CD4-positive, alpha-beta T cell (primary cell): Measurements from ENCODE around the gene STK32B. TPM values are rescaled to one million over a fixed set of nuclear protein-coding genes. Genes with fewer than 3 reads are reported as not detected.
"Not testable (repeated sequence)": the region's sequence is repeated elsewhere in the genome, so short reads cannot be mapped to it uniquely, and the experiment has no call there.

Source experiments
- ATAC-seq: fragments of 200-7000 bp; cut with Tn5 transposase; one replicate; pipeline ENCODE4 v1.10.0; 2022; ENCODE audit warnings: mild to moderate bottlenecking; ENCODE audit not compliant: poor library complexity
- CTCF ChIA-PET: fragments of 350-600 bp; sonication (Branson Sonifier 250); formaldehyde crosslinking; loops from one replicate; lab custom pipeline; 2021; ENCODE audit warnings: antibody characterized with exemption, inconsistent platforms; lab: Charles Lee
- POLR2A ChIA-PET: fragments of 350-600 bp; sonication (Branson Sonifier 250); formaldehyde crosslinking; loops from one replicate; lab custom pipeline; 2021; ENCODE audit warnings: antibody characterized with exemption, inconsistent platforms; lab: Charles Lee
- DNase-seq, 14 experiments: peaks; one replicate each; pipeline ENCODE4 v3.0.0-alpha.2; 2013 to 2020; ENCODE audit warnings: mixed read lengths in 2 of 14
- H3K27ac ChIP-seq, 2 donors: one replicate each; pipeline versions ENCODE4 v1.5.1 to v1.7.0; 2013; ENCODE audit warnings: low read length in 2 of 2, low read depth in 1 of 2, mild to moderate bottlenecking in 1 of 2
- H3K27me3 ChIP-seq, 2 experiments: 1 replicate in 1 of 2; 2 replicates in 1 of 2; pipeline versions ENCODE4 v1.6.1 to v1.7.0; 2013; ENCODE audit warnings: low read length in 2 of 2, control low read depth in 1 of 2, mild to moderate bottlenecking in 1 of 2, moderate library complexity in 1 of 2; ENCODE audit not compliant: insufficient read depth in 2 of 2, control insufficient read depth in 1 of 2
- H3K36me3 ChIP-seq: one replicate; pipeline ENCODE4 v1.6.1; 2013; ENCODE audit warnings: low read length, control low read depth; ENCODE audit not compliant: insufficient read depth
- H3K4me1 ChIP-seq: one replicate; pipeline ENCODE4 v1.6.1; 2013; ENCODE audit warnings: low read length, control low read depth; ENCODE audit not compliant: insufficient read depth
- H3K4me3 ChIP-seq: one replicate; pipeline ENCODE4 v1.5.1; 2013; ENCODE audit warnings: mild to moderate bottlenecking, low read length, moderate library complexity
- H3K9me3 ChIP-seq, 2 experiments: 1 replicate in 1 of 2; 2 replicates in 1 of 2; pipeline versions ENCODE4 v1.6.1 to v1.7.0; 2013; ENCODE audit warnings: low read length in 2 of 2, mild to moderate bottlenecking in 2 of 2, control low read depth in 1 of 2, moderate library complexity in 1 of 2; ENCODE audit not compliant: control insufficient read depth in 1 of 2, insufficient read depth in 1 of 2
- H3K27ac Mint-ChIP-seq: one replicate; pipeline ENCODE4 v1.8.0; 2020; ENCODE audit warnings: mixed read lengths
- H3K27me3 Mint-ChIP-seq: one replicate; pipeline ENCODE4 v1.8.0; 2021; ENCODE audit warnings: mixed read lengths
- H3K36me3 Mint-ChIP-seq: one replicate; pipeline ENCODE4 v1.8.0; 2021; ENCODE audit warnings: low read depth, mixed read lengths
- H3K4me1 Mint-ChIP-seq: one replicate; pipeline ENCODE4 v1.8.0; 2021; ENCODE audit warnings: low read depth, mixed read lengths
- H3K4me3 Mint-ChIP-seq: one replicate; pipeline ENCODE4 v1.8.0; 2020; ENCODE audit warnings: mild to moderate bottlenecking, mixed read lengths
- H3K9me3 Mint-ChIP-seq: one replicate; pipeline ENCODE4 v1.8.0; 2020; ENCODE audit warnings: mixed read lengths
- CTCF ChIP-seq: fragments of 200-600 bp; IDR thresholded peaks from one replicate; pipeline ENCODE4 v1.8.0; 2022; ENCODE audit warnings: antibody characterized with exemption, mild to moderate bottlenecking
- intact Hi-C, 2 experiments: fragments of 100-400 bp; cut with DNase I in 1 of 2; cut with micrococcal nuclease in 1 of 2; formaldehyde crosslinking; loops; one replicate each; pipeline versions ENCODE4 v1.15.1 to v1.9.0; 2023 to 2025; cut with DNase I, micrococcal nuclease
- total RNA-seq, 174 experiments: library from RNA in 2 of 174; stranded (reverse) in 2 of 174; gene quantifications; one replicate each; pipeline ENCODE4 v1.2.3 and lab custom pipeline; 2021 to 2026

STK32B gene
- total RNA-seq, 2 experiments from 2014 or later: not detected

GRCh38 chr4:5435823-5436222 lies 384.5 kb downstream of the STK32B start:
- DNase-seq (no peak), ATAC-seq (no peak)
- H3K27ac Mint-ChIP-seq: no peak overlapping the region
- Histone ChIP-seq H3K27me3 (no peaks in the 10 kb centered on the region), H3K36me3 (no peaks in the 10 kb centered on the region), H3K4me3 (no peak overlapping the region), H3K9me3 (peaks cover 0 to 11% of the 10 kb centered on the region in 2 experiments), H3K4me1 (no peaks in the 10 kb centered on the region), H3K27ac (no peak overlapping the region)
- H3K4me3 Mint-ChIP-seq: no peak overlapping the region
- TF ChIP-seq CTCF: no peak
- ChIA-PET POLR2A (no interaction called here), CTCF (no interaction called here)
- intact Hi-C loops: no loop called here
- no peaks in the 10 kb centered on the region for H3K36me3 Mint-ChIP-seq
- peaks cover 4% of the 10 kb centered on the region for H3K27me3 Mint-ChIP-seq
- H3K9me3 Mint-ChIP-seq: no peaks in the 10 kb centered on the region
- no peaks in the 10 kb centered on the region for H3K4me1 Mint-ChIP-seq

- H3K4me3 ChIP-seq, H3K27me3 Mint-ChIP-seq, H3K27ac ChIP-seq, ATAC-seq, POLR2A ChIA-PET, H3K36me3 Mint-ChIP-seq, H3K4me1 ChIP-seq, H3K9me3 Mint-ChIP-seq, CTCF ChIA-PET, H3K9me3 ChIP-seq, H3K27me3 ChIP-seq, H3K4me1 Mint-ChIP-seq, DNase-seq, intact Hi-C loops, H3K4me3 Mint-ChIP-seq, H3K36me3 ChIP-seq, H3K27ac Mint-ChIP-seq: not testable (repeated sequence)
These were observed 392.9 kb downstream of the STK32B start for GRCh38 chr4:5443976-5444802.

DNA sequence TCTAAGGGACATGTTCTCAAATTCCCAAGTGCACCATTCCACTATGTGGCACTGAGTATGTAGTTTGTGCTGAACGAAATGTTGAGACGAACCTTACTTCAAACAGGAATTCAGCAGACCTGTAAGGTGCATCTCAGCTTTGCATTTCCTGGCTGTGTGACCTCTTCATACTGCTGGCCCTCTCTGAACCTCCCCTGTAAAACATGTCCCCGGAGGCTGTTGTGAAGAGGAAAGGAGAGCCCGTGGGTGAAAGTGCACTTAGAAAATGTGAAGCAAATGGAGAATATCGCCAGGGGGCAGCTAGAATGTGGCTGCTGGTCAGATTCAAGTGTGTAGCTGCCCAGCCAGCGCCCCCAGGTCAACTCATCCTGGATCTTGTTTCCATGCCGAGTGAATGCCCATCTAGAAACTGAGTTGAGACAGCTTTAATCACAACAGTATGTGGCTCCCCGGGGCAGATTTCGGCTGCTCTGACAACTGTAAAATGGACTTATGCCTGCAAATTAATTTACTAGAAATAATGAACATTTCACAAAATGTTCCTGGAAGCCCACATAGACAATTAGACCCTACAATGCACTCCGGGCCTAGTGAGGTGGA lies 393.7 kb downstream of the STK32B start:
- H3K27ac Mint-ChIP-seq: no peak overlapping the region
- Histone ChIP-seq H3K27me3 (no peaks in the 10 kb centered on the region), H3K27ac (no peak overlapping the region), H3K4me1 (no peaks in the 10 kb centered on the region), H3K4me3 (no peak overlapping the region), H3K36me3 (no peaks in the 10 kb centered on the region), H3K9me3 (peaks cover 0 to 8% of the 10 kb centered on the region in 2 experiments)
- H3K27me3 Mint-ChIP-seq: no peaks in the 10 kb centered on the region
- H3K36me3 Mint-ChIP-seq: no peaks in the 10 kb centered on the region
- no peak for ATAC-seq
- intact Hi-C loops: no loop called here
- CTCF ChIA-PET: no interaction called here
- H3K9me3 Mint-ChIP-seq: no peaks in the 10 kb centered on the region
- no peak overlapping the region for H3K4me3 Mint-ChIP-seq
- no peak for DNase-seq
- no peaks in the 10 kb centered on the region for H3K4me1 Mint-ChIP-seq
- no peak for TF ChIP-seq CTCF
- POLR2A ChIA-PET: no interaction called here
